Adrenal gland (tissue), 5 donors: ENCODE measurements around the gene DMAC2L.

Source experiments
- POLR2A ChIP-seq, 2 donors: fragments of 450-650 bp; IDR thresholded peaks; one replicate each; pipeline ENCODE4 v1.6.1; 2017; ENCODE audit warnings: antibody characterized with exemption in 2 of 2, mild to moderate bottlenecking in 2 of 2, moderate library complexity in 1 of 2
- TF ChIP-seq, protein P1 (sequence below), 6 experiments: fragments of 450-650 bp in 4 of 6; fragments of 200-600 bp in 2 of 6; sonication (generic) in 1 of 6; IDR thresholded peaks; 1 replicate in 5 of 6; 2 replicates in 1 of 6; pipeline versions ENCODE4 v1.5.1 to v1.8.0; 2016 to 2021; ENCODE audit warnings: antibody characterized with exemption in 6 of 6, mild to moderate bottlenecking in 2 of 6, moderate library complexity in 1 of 6
- donor health status: DM: no; HTN: no; CAD: no.

DNA sequence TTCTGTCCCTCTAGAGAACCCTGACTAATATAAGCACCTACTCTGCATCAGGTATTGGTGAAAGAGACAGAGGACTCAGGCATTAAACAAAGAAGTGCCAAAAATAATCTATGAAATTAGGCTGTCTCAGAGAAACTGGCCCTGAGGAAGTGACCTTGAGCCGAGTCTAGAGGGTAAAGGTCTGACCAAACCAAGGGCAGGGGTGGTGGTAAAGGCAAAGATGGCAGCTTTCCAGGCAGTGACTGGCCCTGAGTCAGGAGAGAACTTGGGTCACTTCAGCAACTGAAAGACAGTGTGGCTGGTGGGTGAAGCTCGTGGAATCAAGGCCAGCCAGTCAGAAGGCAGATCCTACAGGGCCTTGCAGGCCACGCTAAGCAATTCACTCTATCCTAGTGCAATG lies 54.0 kb downstream of the DMAC2L start:
- TF ChIP-seq, protein P1, sequence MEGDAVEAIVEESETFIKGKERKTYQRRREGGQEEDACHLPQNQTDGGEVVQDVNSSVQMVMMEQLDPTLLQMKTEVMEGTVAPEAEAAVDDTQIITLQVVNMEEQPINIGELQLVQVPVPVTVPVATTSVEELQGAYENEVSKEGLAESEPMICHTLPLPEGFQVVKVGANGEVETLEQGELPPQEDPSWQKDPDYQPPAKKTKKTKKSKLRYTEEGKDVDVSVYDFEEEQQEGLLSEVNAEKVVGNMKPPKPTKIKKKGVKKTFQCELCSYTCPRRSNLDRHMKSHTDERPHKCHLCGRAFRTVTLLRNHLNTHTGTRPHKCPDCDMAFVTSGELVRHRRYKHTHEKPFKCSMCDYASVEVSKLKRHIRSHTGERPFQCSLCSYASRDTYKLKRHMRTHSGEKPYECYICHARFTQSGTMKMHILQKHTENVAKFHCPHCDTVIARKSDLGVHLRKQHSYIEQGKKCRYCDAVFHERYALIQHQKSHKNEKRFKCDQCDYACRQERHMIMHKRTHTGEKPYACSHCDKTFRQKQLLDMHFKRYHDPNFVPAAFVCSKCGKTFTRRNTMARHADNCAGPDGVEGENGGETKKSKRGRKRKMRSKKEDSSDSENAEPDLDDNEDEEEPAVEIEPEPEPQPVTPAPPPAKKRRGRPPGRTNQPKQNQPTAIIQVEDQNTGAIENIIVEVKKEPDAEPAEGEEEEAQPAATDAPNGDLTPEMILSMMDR (IDR thresholded peaks at IDR 0.05) = no peak
- TF ChIP-seq POLR2A (IDR thresholded peaks at IDR 0.05) = no peak
